Measurements from ENCODE around the gene APBB3.

The APBB3 gene

GRCh38 chr5:140565024-140565779 lies 804 bp upstream of the APBB3 start:
- no peak for TF ChIP-seq CTCF (IDR thresholded peaks at IDR 0.05)

- TF ChIP-seq CTCF (IDR thresholded peaks at IDR 0.05), result no peak
These were observed 802 bp downstream of the APBB3 start for GRCh38 chr5:140563596-140563995.

GRCh38 chr5:140561753-140562523 lies 2.5 kb downstream of the APBB3 start:
- no peak for TF ChIP-seq CTCF (IDR thresholded peaks at IDR 0.05)

- TF ChIP-seq CTCF (IDR thresholded peaks at IDR 0.05), result no peak
These were observed 4.2 kb downstream of the APBB3 start for GRCh38 chr5:140560227-140560626.

GRCh38 chr5:140558542-140558941 lies 5.9 kb downstream of the APBB3 start:
- no peak for TF ChIP-seq CTCF (IDR thresholded peaks at IDR 0.05)

GRCh38 chr5:140557965-140558364 lies 6.4 kb downstream of the APBB3 start:
- TF ChIP-seq CTCF (IDR thresholded peaks at IDR 0.05), result no peak

- TF ChIP-seq CTCF (IDR thresholded peaks at IDR 0.05), result no peak
These were observed 7.1 kb downstream of the APBB3 start, which contains the start of gene SRA1 for GRCh38 chr5:140557136-140557805. SRA1 (minus strand) TSS chr5:140557473; CDS start chr5:140557452, 21 bp downstream.
